Measurements from ENCODE around the gene HIGD1A. TPM values are rescaled to one million over a fixed set of nuclear protein-coding genes. Genes with fewer than 3 reads are reported as not detected.

The HIGD1A gene
- total RNA-seq, 1 donor from 2014 or later: 90.1 TPM

- H3K9me3 Mint-ChIP-seq: no peaks in the 10 kb centered on the region
- H3K36me3 Mint-ChIP-seq (ENCODE audit: low read depth): peaks cover 10% of the 10 kb centered on the region
- peaks cover 6% of the 10 kb centered on the region for H3K4me1 Mint-ChIP-seq (ENCODE audit: low read depth)
- no peak for DNase-seq (ENCODE audit: low spot score)
- H3K27ac Mint-ChIP-seq: no peak overlapping the region
- intact Hi-C loops (cut with micrococcal nuclease): loop anchor here (2.0 kb wide), 1 partner anchor 50 kb away; no protein-coding TSS in a partner anchor
- H3K27me3 Mint-ChIP-seq (ENCODE audit: insufficient read depth): no peaks in the 10 kb centered on the region
- H3K4me3 Mint-ChIP-seq: no peak overlapping the region
Measured at GRCh38 chr3:42780398-42780797, 23.9 kb downstream of the HIGD1A start.

GRCh38 chr3:42778644-42779043 lies 25.6 kb downstream of the HIGD1A start:
- H3K4me1 Mint-ChIP-seq (ENCODE audit: low read depth): peaks cover 6% of the 10 kb centered on the region
- intact Hi-C loops (cut with micrococcal nuclease): no loop called here

DNA sequence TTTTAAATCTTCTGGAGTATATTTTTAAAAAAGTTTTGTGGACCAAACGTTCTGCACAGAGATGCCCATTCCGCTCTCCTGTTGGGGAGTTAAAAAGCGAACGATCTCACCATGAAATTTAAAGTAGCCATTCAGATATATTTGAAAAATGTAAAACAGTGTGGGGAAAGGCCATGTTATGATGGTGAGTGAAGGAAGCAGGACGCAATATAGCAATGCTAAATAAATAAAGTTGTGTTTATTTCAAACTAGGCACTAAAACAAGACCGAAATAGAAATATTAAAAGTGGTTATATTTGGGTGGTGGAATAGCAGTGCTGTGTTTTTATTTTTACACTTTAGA lies 30.9 kb downstream of the HIGD1A start:
- intact Hi-C loops (cut with micrococcal nuclease): loop anchor here (1.0 to 5.0 kb wide), 7 partner anchors 31 to 847 kb away; partner anchors contain the start of genes HIGD1A, NKTR and SNRK
- no peak for DNase-seq (ENCODE audit: low spot score)
- Mint-ChIP-seq H3K27me3 (ENCODE audit: insufficient read depth) (peaks cover 9% of the 10 kb centered on the region), H3K9me3 (no peaks in the 10 kb centered on the region), H3K27ac (peak overlapping the region; percentile 85), H3K4me1 (ENCODE audit: low read depth) (peaks cover 12% of the 10 kb centered on the region), H3K4me3 (peak overlapping the region; percentile 85), H3K36me3 (ENCODE audit: low read depth) (no peaks in the 10 kb centered on the region)

More at GRCh38 chr3:42778644-42779043, 25.6 kb downstream of the HIGD1A start:
- DNase-seq (ENCODE audit: low spot score): no peak
- Mint-ChIP-seq H3K36me3 (ENCODE audit: low read depth) (peaks cover 9% of the 10 kb centered on the region), H3K27ac (no peak overlapping the region), H3K4me3 (no peak overlapping the region), H3K9me3 (no peaks in the 10 kb centered on the region), H3K27me3 (ENCODE audit: insufficient read depth) (no peaks in the 10 kb centered on the region)

GRCh38 chr3:42772670-42773408 lies 31.5 kb downstream of the HIGD1A start, which contains the start of gene CCDC13:
Gene CCDC13, minus strand, starts transcription at chr3:42773253. Its CDS starts 14,908 bp downstream, at chr3:42758345.
- H3K36me3 Mint-ChIP-seq (ENCODE audit: low read depth): no peaks in the 10 kb centered on the region
- H3K4me3 Mint-ChIP-seq: peak within 1 kb of the TSS; percentile 85
- H3K27ac Mint-ChIP-seq: peak within 1 kb of the TSS; percentile 85
- H3K9me3 Mint-ChIP-seq: no peaks in the 10 kb centered on the region
- intact Hi-C loops (cut with micrococcal nuclease): loop anchor here (1.0 to 5.0 kb wide), 7 partner anchors 31 to 848 kb away; partner anchors contain the start of genes HIGD1A, NKTR and SNRK
- peak; percentile 86 for DNase-seq (ENCODE audit: low spot score)
- H3K27me3 Mint-ChIP-seq (ENCODE audit: insufficient read depth): peaks cover 9% of the 10 kb centered on the region
- H3K4me1 Mint-ChIP-seq (ENCODE audit: low read depth): peaks cover 12% of the 10 kb centered on the region

DNA sequence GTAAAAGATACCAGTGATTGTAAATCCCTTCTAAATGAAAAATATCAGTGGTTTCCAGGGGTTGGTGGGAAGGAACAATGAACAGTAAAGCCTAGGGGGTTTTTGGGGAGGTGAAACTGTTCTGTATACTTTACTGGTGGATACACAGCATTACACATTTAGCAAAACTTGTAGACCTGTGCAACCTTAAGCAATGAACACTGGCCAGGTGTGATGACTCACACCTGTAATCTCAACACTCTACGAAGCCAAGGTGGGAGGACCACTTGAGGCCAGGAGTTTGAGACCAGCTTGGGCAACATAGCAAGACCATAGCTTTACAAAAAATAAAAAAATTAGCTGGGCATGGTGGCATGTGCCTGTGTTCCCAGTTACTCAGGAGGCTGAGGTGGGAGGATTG lies 33.0 kb downstream of the HIGD1A start:
- intact Hi-C loops (cut with micrococcal nuclease): loop anchor here (5.0 kb wide), 1 partner anchor 516 kb away; the partner anchor contains the start of gene SNRK
- H3K27ac Mint-ChIP-seq: peak overlapping the region; percentile 44
- H3K9me3 Mint-ChIP-seq: no peaks in the 10 kb centered on the region
- no peaks in the 10 kb centered on the region for H3K36me3 Mint-ChIP-seq (ENCODE audit: low read depth)
- H3K27me3 Mint-ChIP-seq (ENCODE audit: insufficient read depth): peaks cover 15% of the 10 kb centered on the region
- DNase-seq (ENCODE audit: low spot score): no peak
- peaks cover 12% of the 10 kb centered on the region for H3K4me1 Mint-ChIP-seq (ENCODE audit: low read depth)
- no peak overlapping the region for H3K4me3 Mint-ChIP-seq

- peaks cover 17% of the 10 kb centered on the region for H3K27me3 Mint-ChIP-seq (ENCODE audit: insufficient read depth)
- no peak overlapping the region for H3K4me3 Mint-ChIP-seq
- no peaks in the 10 kb centered on the region for H3K9me3 Mint-ChIP-seq
- H3K36me3 Mint-ChIP-seq (ENCODE audit: low read depth): no peaks in the 10 kb centered on the region
- peaks cover 12% of the 10 kb centered on the region for H3K4me1 Mint-ChIP-seq (ENCODE audit: low read depth)
- intact Hi-C loops (cut with micrococcal nuclease): loop anchor here (5.0 kb wide), 1 partner anchor 518 kb away; the partner anchor contains the start of gene SNRK
- no peak for DNase-seq (ENCODE audit: low spot score)
- no peak overlapping the region for H3K27ac Mint-ChIP-seq
Measured at GRCh38 chr3:42769477-42770131, 34.7 kb downstream of the HIGD1A start.

- Mint-ChIP-seq H3K27ac (no peak overlapping the region), H3K27me3 (ENCODE audit: insufficient read depth) (peaks cover 8% of the 10 kb centered on the region), H3K9me3 (no peaks in the 10 kb centered on the region), H3K4me3 (no peak overlapping the region), H3K4me1 (ENCODE audit: low read depth) (no peaks in the 10 kb centered on the region), H3K36me3 (ENCODE audit: low read depth) (no peaks in the 10 kb centered on the region)
- DNase-seq (ENCODE audit: low spot score): no peak
- intact Hi-C loops (cut with micrococcal nuclease): no loop called here
Measured at GRCh38 chr3:42764561-42765295, 39.6 kb downstream of the HIGD1A start.

DNA sequence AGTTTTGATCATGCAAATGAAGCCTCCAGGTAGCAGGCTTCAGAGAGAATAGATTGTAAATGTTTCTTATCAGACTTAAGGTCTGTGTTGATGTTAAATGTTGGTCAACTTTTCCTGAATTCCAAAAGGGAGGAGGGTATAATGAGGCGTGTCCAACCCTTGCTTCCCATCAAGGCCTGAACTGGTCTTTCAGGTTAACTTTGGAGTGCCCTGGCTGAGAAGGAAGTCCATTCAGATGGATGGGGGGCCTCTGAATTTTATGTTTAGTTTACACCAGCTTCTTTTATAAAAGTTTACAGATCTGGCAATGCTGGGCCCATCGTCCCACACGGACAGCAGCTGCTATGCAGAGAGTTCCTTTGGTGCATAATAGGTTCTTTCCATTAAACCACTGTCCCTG lies 40.2 kb downstream of the HIGD1A start:
- no peaks in the 10 kb centered on the region for H3K9me3 Mint-ChIP-seq
- no peak for DNase-seq (ENCODE audit: low spot score)
- intact Hi-C loops (cut with micrococcal nuclease): no loop called here
- no peak overlapping the region for H3K27ac Mint-ChIP-seq
- no peaks in the 10 kb centered on the region for H3K36me3 Mint-ChIP-seq (ENCODE audit: low read depth)
- no peaks in the 10 kb centered on the region for H3K4me1 Mint-ChIP-seq (ENCODE audit: low read depth)
- no peak overlapping the region for H3K4me3 Mint-ChIP-seq
- H3K27me3 Mint-ChIP-seq (ENCODE audit: insufficient read depth): peaks cover 8% of the 10 kb centered on the region

- H3K27ac Mint-ChIP-seq: no peak overlapping the region
Measured at GRCh38 chr3:42763021-42763420, 41.3 kb downstream of the HIGD1A start.

GRCh38 chr3:42762046-42762724 lies 42.1 kb downstream of the HIGD1A start:
- no peak overlapping the region for H3K4me3 Mint-ChIP-seq
- H3K9me3 Mint-ChIP-seq: no peaks in the 10 kb centered on the region
- H3K36me3 Mint-ChIP-seq (ENCODE audit: low read depth): no peaks in the 10 kb centered on the region
- peaks cover 8% of the 10 kb centered on the region for H3K27me3 Mint-ChIP-seq (ENCODE audit: insufficient read depth)
- H3K4me1 Mint-ChIP-seq (ENCODE audit: low read depth): no peaks in the 10 kb centered on the region
- intact Hi-C loops (cut with micrococcal nuclease): no loop called here
- no peak for DNase-seq (ENCODE audit: low spot score)
- H3K27ac Mint-ChIP-seq: no peak overlapping the region

More at GRCh38 chr3:42763021-42763420, 41.3 kb downstream of the HIGD1A start:
- Mint-ChIP-seq H3K36me3 (ENCODE audit: low read depth) (no peaks in the 10 kb centered on the region), H3K4me1 (ENCODE audit: low read depth) (no peaks in the 10 kb centered on the region), H3K4me3 (no peak overlapping the region), H3K9me3 (no peaks in the 10 kb centered on the region), H3K27me3 (ENCODE audit: insufficient read depth) (peaks cover 8% of the 10 kb centered on the region)
- intact Hi-C loops (cut with micrococcal nuclease): no loop called here
- DNase-seq (ENCODE audit: low spot score): no peak

- no peaks in the 10 kb centered on the region for H3K4me1 Mint-ChIP-seq (ENCODE audit: low read depth)
- intact Hi-C loops (cut with micrococcal nuclease): no loop called here
- no peak overlapping the region for H3K4me3 Mint-ChIP-seq
- H3K27ac Mint-ChIP-seq: no peak overlapping the region
- no peak for DNase-seq (ENCODE audit: low spot score)
- peaks cover 4% of the 10 kb centered on the region for H3K27me3 Mint-ChIP-seq (ENCODE audit: insufficient read depth)
- H3K9me3 Mint-ChIP-seq: no peaks in the 10 kb centered on the region
- H3K36me3 Mint-ChIP-seq (ENCODE audit: low read depth): no peaks in the 10 kb centered on the region
Measured at GRCh38 chr3:42758126-42758525, 46.2 kb downstream of the HIGD1A start.

GRCh38 chr3:42756681-42757213 lies 47.5 kb downstream of the HIGD1A start:
- no peaks in the 10 kb centered on the region for H3K9me3 Mint-ChIP-seq
- intact Hi-C loops (cut with micrococcal nuclease): no loop called here
- H3K36me3 Mint-ChIP-seq (ENCODE audit: low read depth): no peaks in the 10 kb centered on the region
- no peak overlapping the region for H3K4me3 Mint-ChIP-seq
- H3K27ac Mint-ChIP-seq: no peak overlapping the region
- H3K27me3 Mint-ChIP-seq (ENCODE audit: insufficient read depth): peaks cover 5% of the 10 kb centered on the region
- no peak for DNase-seq (ENCODE audit: low spot score)
- H3K4me1 Mint-ChIP-seq (ENCODE audit: low read depth): no peaks in the 10 kb centered on the region
